HepG2 (cell line): ENCODE data around the gene C16orf87. TPM values are rescaled to one million over a fixed set of nuclear protein-coding genes. Genes with fewer than 3 reads are reported as not detected.

Source experiments
- ATAC-seq: fragments of 200-7000 bp; cut with Tn5 transposase; 3 replicates; pipeline ENCODE4 v1.9.1; 2020; ENCODE audit warnings: mild to moderate bottlenecking, moderate library complexity
- BruUV-seq: library from RNA; stranded (reverse); fragments of 400-500 nt; replicated peaks from 2 replicates; lab custom pipeline; 2021; lab: Mats Ljungman, UMichigan
- CTCF ChIA-PET: fragments of 300-600 bp; formaldehyde crosslinking; extraction: SDS; loops from one replicate; lab custom pipeline; 2021; ENCODE audit warnings: low total read pairs, inconsistent platforms, low intra/inter-chr PET ratio; lab: Yijun Ruan, JAX
- POLR2A ChIA-PET: fragments of 350-600 bp; sonication (Branson Sonifier 250); formaldehyde crosslinking; loops from one replicate; lab custom pipeline; 2020; ENCODE audit warnings: antibody characterized with exemption, inconsistent platforms; lab: Yijun Ruan, JAX
- DNase-seq: peaks from one replicate; pipeline ENCODE4 v3.0.0-alpha.2; 2015; ENCODE audit warnings: low spot score
- FAIRE-seq: peaks from 3 replicates; lab custom pipeline; 2011; peaks lifted over from hg19 to GRCh38; lab: Jason Lieb, UNC
- H2AFZ ChIP-seq: one replicate; pipeline ENCODE4 v1.6.1; 2011; ENCODE audit warnings: low read length, inconsistent platforms
- H3K27ac ChIP-seq: fragments of 300-600 bp; 3 replicates; pipeline ENCODE4 v1.8.0; 2011; ENCODE audit warnings: mixed run types, mild to moderate bottlenecking, mixed read lengths, low read length, inconsistent platforms; ENCODE audit not compliant: insufficient read depth; ENCODE audit errors: extremely low read length
- H3K27me3 ChIP-seq, 2 experiments: fragments of 200-600 bp in 1 of 2; 2 replicates in 1 of 2; 3 replicates in 1 of 2; pipeline versions ENCODE4 v1.6.0 to v1.8.0; 2011; ENCODE audit warnings: low read length in 2 of 2, mild to moderate bottlenecking in 2 of 2, moderate library complexity in 2 of 2, inconsistent platforms in 1 of 2; ENCODE audit not compliant: insufficient read depth in 2 of 2, control insufficient read depth in 1 of 2
- H3K36me3 ChIP-seq, 2 experiments: fragments of 200-600 bp in 1 of 2; replicated peaks in 1 of 2; 2 replicates in 1 of 2; 3 replicates in 1 of 2; pipeline versions ENCODE4 v1.5.1 to v1.8.0; 2011; ENCODE audit warnings: low read length in 2 of 2, inconsistent platforms in 1 of 2; ENCODE audit not compliant: insufficient read depth in 2 of 2, control insufficient read depth in 1 of 2
- H3K4me1 ChIP-seq: 2 replicates; pipeline ENCODE4 v1.5.1; 2012; ENCODE audit warnings: low read length, inconsistent platforms; ENCODE audit not compliant: insufficient read depth
- H3K4me2 ChIP-seq: 2 replicates; pipeline ENCODE4 v1.6.0; 2011; ENCODE audit warnings: low read depth, low read length, inconsistent platforms
- H3K4me3 ChIP-seq, 3 experiments: fragments of 200-600 bp in 1 of 3; sonication (generic), shearing (Covaris generic) in 1 of 3; replicated peaks in 1 of 3; 2 replicates each; pipeline ENCODE4 v1.5.1; 2011 to 2016; ENCODE audit warnings: low read length in 3 of 3, inconsistent platforms in 2 of 3, low read depth in 2 of 3, mild to moderate bottlenecking in 2 of 3, control low read depth in 1 of 3, mixed read lengths in 1 of 3; ENCODE audit not compliant: insufficient read depth in 1 of 3
- H3K79me2 ChIP-seq: one replicate; pipeline ENCODE4 v1.6.1; 2011; ENCODE audit warnings: low read length, inconsistent platforms; ENCODE audit not compliant: insufficient read depth
- H3K9ac ChIP-seq: 2 replicates; pipeline ENCODE4 v1.6.0; 2011; ENCODE audit warnings: mild to moderate bottlenecking, low read depth, low read length, inconsistent platforms; ENCODE audit not compliant: insufficient read depth
- H3K9me3 ChIP-seq: 2 replicates; pipeline ENCODE4 v1.5.1; 2012; ENCODE audit warnings: mild to moderate bottlenecking, low read length
- H4K20me1 ChIP-seq: 2 replicates; pipeline ENCODE4 v1.6.0; 2011; ENCODE audit warnings: inconsistent platforms, mild to moderate bottlenecking, low read length, moderate library complexity; ENCODE audit not compliant: insufficient read depth
- FUBP1 ChIP-seq: sonication (generic); formaldehyde crosslinking; IDR thresholded peaks from 2 replicates; pipeline ENCODE4 v1.5.1; 2020; ENCODE audit warnings: missing genetic modification reagents, mild to moderate bottlenecking, borderline replicate concordance
- HNRNPK ChIP-seq: fragments of 200-400 bp; formaldehyde crosslinking; IDR thresholded peaks from 2 replicates; pipeline ENCODE4 v1.6.1; 2018; ENCODE audit warnings: low read length, low read depth, moderate library complexity, mild to moderate bottlenecking; ENCODE audit not compliant: poor library complexity, severe bottlenecking
- MEF2D ChIP-seq: sonication (generic); formaldehyde crosslinking; IDR thresholded peaks from 2 replicates; pipeline ENCODE4 v1.5.1; 2020; ENCODE audit warnings: mild to moderate bottlenecking, missing genetic modification reagents
- MIXL1 ChIP-seq: IDR thresholded peaks from 2 replicates; pipeline ENCODE4 v1.6.1; 2016
- NFIC ChIP-seq: IDR thresholded peaks from 2 replicates; pipeline ENCODE4 v1.6.1; 2012; ENCODE audit warnings: mild to moderate bottlenecking, low read length, inconsistent platforms
- NFYC ChIP-seq: IDR thresholded peaks from 2 replicates; pipeline ENCODE4 v1.6.1; 2016; ENCODE audit warnings: missing genetic modification reagents, missing compliant biosample characterization
- SALL1 ChIP-seq: sonication (generic); formaldehyde crosslinking; IDR thresholded peaks from 2 replicates; pipeline ENCODE4 v1.8.0; 2022; ENCODE audit warnings: mild to moderate bottlenecking, missing genetic modification reagents
- SP1 ChIP-seq, 2 experiments: fragments of 450-650 bp in 1 of 2; sonication (generic) in 1 of 2; formaldehyde crosslinking in 1 of 2; IDR thresholded peaks; 2 replicates each; pipeline versions ENCODE4 v1.4.0 to v1.6.1; 2016 to 2020; ENCODE audit warnings: missing genetic modification reagents in 1 of 2
- U2AF2 ChIP-seq: fragments of 200-400 bp; formaldehyde crosslinking; IDR thresholded peaks from 2 replicates; pipeline ENCODE4 v1.6.1; 2017; ENCODE audit warnings: low read depth, mild to moderate bottlenecking, low read length
- ZC3H4 ChIP-seq: sonication (generic); formaldehyde crosslinking; IDR thresholded peaks from 2 replicates; pipeline ENCODE4 v1.4.0; 2020; ENCODE audit warnings: missing genetic modification reagents, borderline replicate concordance
- ZFP82 ChIP-seq: sonication (generic); formaldehyde crosslinking; IDR thresholded peaks from 2 replicates; pipeline ENCODE4 v1.5.1; 2020; ENCODE audit warnings: mild to moderate bottlenecking, missing genetic modification reagents, borderline replicate concordance
- ZNF160 ChIP-seq: sonication (generic); formaldehyde crosslinking; IDR thresholded peaks from 2 replicates; pipeline ENCODE4 v1.8.0; 2022; ENCODE audit warnings: mild to moderate bottlenecking, inconsistent platforms, missing genetic modification reagents
- ZNF3 ChIP-seq: IDR thresholded peaks from 2 replicates; pipeline ENCODE4 v1.7.0; 2017; ENCODE audit warnings: inconsistent platforms
- ZNF446 ChIP-seq: sonication (generic); formaldehyde crosslinking; IDR thresholded peaks from 2 replicates; pipeline ENCODE4 v1.5.0; 2020; ENCODE audit warnings: mild to moderate bottlenecking, missing genetic modification reagents
- ZNF660 ChIP-seq: sonication (generic); formaldehyde crosslinking; IDR thresholded peaks from 2 replicates; pipeline ENCODE4 v1.5.1; 2020; ENCODE audit warnings: mild to moderate bottlenecking, low read depth, missing genetic modification reagents, borderline replicate concordance
- ZNF775 ChIP-seq: sonication (generic); formaldehyde crosslinking; IDR thresholded peaks from 2 replicates; pipeline ENCODE4 v1.4.0; 2020; ENCODE audit warnings: missing genetic modification reagents, mild to moderate bottlenecking, moderate library complexity, borderline replicate concordance
- ZSCAN21 ChIP-seq: sonication (generic); formaldehyde crosslinking; IDR thresholded peaks from 2 replicates; pipeline ENCODE4 v1.8.0; 2022; ENCODE audit warnings: mild to moderate bottlenecking, missing genetic modification reagents, moderate library complexity, borderline replicate concordance
- WGBS: methylation state at CpG from one replicate; pipeline ENCODE4 v1.1.6; 2017; ENCODE audit warnings: low lambda C conversion rate; 5-methylcytosine and 5-hydroxymethylcytosine counted together
- in situ Hi-C: cut with HindIII; loops from 2 replicates; pipeline ENCODE4 v1.10.0; 2017; ENCODE audit warnings: low pct_unique_long_range_greater_than_20kb; ENCODE audit not compliant: extremely low pct_ligation_motif_present
- intact Hi-C: fragments of 100-400 bp; cut with micrococcal nuclease; formaldehyde crosslinking; loops from one replicate; pipeline ENCODE4 v1.10.0; 2022; ENCODE audit not compliant: unreplicated experiment
- polyA plus RNA-seq, 8 experiments: library from polyadenylated mRNA; depleted of rRNA in 3 of 8; stranded (reverse) in 7 of 8; unstranded in 1 of 8; fragments of >200 nt; fragmentation: Illumina TruSeq in 4 of 8; extraction: Trizol in 4 of 8; gene quantifications; 2 replicates each; pipeline versions ENCODE4 v1.2.1 to v1.2.3, GENCODE V29; 2011 to 2016; ENCODE audit warnings: low read depth in 4 of 8, missing spikeins in 1 of 8, mixed read lengths in 1 of 8; ENCODE audit not compliant: insufficient read depth in 1 of 8
- total RNA-seq, 5 experiments: library from RNA; depleted of rRNA; stranded (reverse); fragments of >200 nt; fragmentation: Illumina TruSeq; extraction: Trizol; gene quantifications; 2 replicates each; pipeline ENCODE4 v1.2.3, GENCODE V29; 2016; ENCODE audit warnings: low read depth in 1 of 5

C16orf87 gene
- total and polyA plus RNA-seq, 2 of the 13 experiments (the other 11 are each of a cell fraction or from before 2014, with no cell fraction given) = 8.6 to 19.5 TPM

GRCh38 chr16:46826631-46827030 lies 4.3 kb downstream of the C16orf87 start (continued):
- TF ChIP-seq ZNF660 (no peak), ZNF446 (CRISPR knock-in tag) (no peak), HNRNPK (no peak), FUBP1 (CRISPR knock-in tag) (no peak), ZNF160 (no peak), ZC3H4 (CRISPR knock-in tag) (no peak), NFYC (CRISPR knock-in tag) (no peak), SP1 (IDR thresholded peaks at IDR 0.05) (no peak), SP1 (CRISPR knock-in tag; IDR thresholded peaks at IDR 0.05) (no peak), ZNF775 (no peak), ZNF3 (CRISPR knock-in tag) (no peak), SALL1 (CRISPR knock-in tag) (no peak), ZFP82 (no peak)

- H3K9me3 ChIP-seq = no peaks in the 10 kb centered on the region
- no peaks in the 10 kb centered on the region for H3K27me3 ChIP-seq
- 99% methylated on average over 3 of the region's 3 CpGs for WGBS
- no peak overlapping the region for H2AFZ ChIP-seq
- no peak overlapping the region for H3K9ac ChIP-seq
- no TSS peak for BruUV-seq
- peaks cover 42% of the 10 kb centered on the region for H3K79me2 ChIP-seq
- ChIA-PET CTCF (no interaction called here), POLR2A (no interaction called here)
- peaks cover 1 to 7% of the 10 kb centered on the region in 2 experiments; a peak in 3 of 5 replicates for H3K36me3 ChIP-seq
- FAIRE-seq = no peak
- H3K4me3 ChIP-seq = no peak overlapping the region
- no peaks in the 10 kb centered on the region for H4K20me1 ChIP-seq
- peaks cover 18% of the 10 kb centered on the region for H3K4me1 ChIP-seq
- in situ Hi-C loops = no loop called here
- TF ChIP-seq MIXL1 (CRISPR knock-in tag) = no peak
- no peak for TF ChIP-seq U2AF2
- no peak for TF ChIP-seq NFIC
- no peak for TF ChIP-seq ZSCAN21 (CRISPR knock-in tag)
- TF ChIP-seq MEF2D = no peak
- TF ChIP-seq, all 625 proteins: peak for 0
- DNase-seq = no peak
- H3K27ac ChIP-seq = no peak overlapping the region
- no peak overlapping the region for H3K4me2 ChIP-seq
- ATAC-seq = no peak
- intact Hi-C loops = no loop called here
Observed at GRCh38 chr16:46822270-46822669, 8.7 kb downstream of the C16orf87 start.
